ENCODE results near the gene SOWAHA.

SOWAHA gene

GRCh38 chr5:132859889-132860437 lies 46.9 kb downstream of the SOWAHA start:
- DNase-seq, result no peak

DNA sequence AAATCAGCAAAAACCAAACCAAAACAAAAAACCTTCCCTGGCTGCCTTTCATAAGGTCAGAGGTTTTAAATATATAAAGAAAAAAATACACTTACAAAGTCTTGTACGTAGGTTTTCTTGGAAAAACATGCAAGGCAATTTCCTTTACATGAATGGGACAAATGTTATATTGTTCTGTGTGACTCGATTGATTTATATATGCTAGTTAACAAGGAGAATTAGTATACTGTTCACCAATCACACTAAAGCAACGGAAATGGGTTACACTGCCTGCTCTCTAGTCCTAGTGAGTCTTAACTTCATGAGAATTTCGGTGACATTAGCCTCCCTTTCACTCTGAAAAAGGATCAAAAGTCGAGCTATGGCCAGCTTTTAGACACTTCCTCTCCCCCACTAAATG lies 47.6 kb downstream of the SOWAHA start:
- no peak for DNase-seq

- DNase-seq, result no peak
These were observed 52.7 kb downstream of the SOWAHA start for GRCh38 chr5:132865668-132866341.
